ENCODE measurements around the gene INTS12.
A peak's percentile ranks its signal among the peaks of the same experiment; 100 is the strongest.
"Not testable (repeated sequence)": the region's sequence is repeated elsewhere in the genome, so short reads cannot be mapped to it uniquely, and the experiment has no call there.

The INTS12 gene

GRCh38 chr4:105708181-105709080 is at the start of gene INTS12, which contains the start of gene GSTCD:
Gene INTS12 (minus strand): TSS chr4:105708689. CDS start chr4:105700005, 8,684 bp downstream.
Gene GSTCD (plus strand): TSS chr4:105708784. CDS start chr4:105717614, 8,830 bp downstream.
- DNase-seq (ENCODE audit: low read depth in 2 of 2) = peak; percentile 81 to 84

- no peak for DNase-seq (ENCODE audit: low read depth in 2 of 2)
Observed at GRCh38 chr4:105755375-105755774, 46.9 kb upstream of the INTS12 start.

GRCh38 chr4:105753361-105753760 is 44.9 kb upstream of the INTS12 start:
- DNase-seq (ENCODE audit: low read depth in 2 of 2) = no peak

- no peak for DNase-seq (ENCODE audit: low read depth in 2 of 2)
Observed at GRCh38 chr4:105751718-105752299, 43.3 kb upstream of the INTS12 start.

GRCh38 chr4:105748222-105748621 is 39.7 kb upstream of the INTS12 start:
- no peak for DNase-seq (ENCODE audit: low read depth in 2 of 2)

GRCh38 chr4:105741548-105741947 is 33.1 kb upstream of the INTS12 start:
- no peak for DNase-seq (ENCODE audit: low read depth in 2 of 2)

- not testable (repeated sequence) for DNase-seq (ENCODE audit: low read depth in 2 of 2)
Observed at GRCh38 chr4:105735217-105735616, 26.7 kb upstream of the INTS12 start.

GRCh38 chr4:105729895-105730294 is 21.4 kb upstream of the INTS12 start:
- not testable (repeated sequence) for DNase-seq (ENCODE audit: low read depth in 2 of 2)

GRCh38 chr4:105725623-105726022 is 17.1 kb upstream of the INTS12 start:
- DNase-seq (ENCODE audit: low read depth in 2 of 2) = no peak

GRCh38 chr4:105719204-105719603 is 10.7 kb upstream of the INTS12 start:
- no peak for DNase-seq (ENCODE audit: low read depth in 2 of 2)

- DNase-seq (ENCODE audit: low read depth in 2 of 2) = peak in 1 of 2 experiments; percentile 20
Observed at GRCh38 chr4:105715692-105716278, 7.3 kb upstream of the INTS12 start.

GRCh38 chr4:105714932-105715331 is 6.4 kb upstream of the INTS12 start:
- DNase-seq (ENCODE audit: low read depth in 2 of 2) = no peak

- DNase-seq (ENCODE audit: low read depth in 2 of 2) = no peak
Observed at GRCh38 chr4:105714071-105714521, 5.6 kb upstream of the INTS12 start.

- DNase-seq (ENCODE audit: low read depth in 2 of 2) = no peak
Observed at GRCh38 chr4:105712766-105713165, 4.3 kb upstream of the INTS12 start.

- DNase-seq (ENCODE audit: low read depth in 2 of 2) = no peak
Observed at GRCh38 chr4:105710678-105711077, 2.2 kb upstream of the INTS12 start.

GRCh38 chr4:105710012-105710600 is 1.6 kb upstream of the INTS12 start:
- DNase-seq (ENCODE audit: low read depth in 2 of 2) = no peak

GRCh38 chr4:105709081-105709450 is 577 bp upstream of the INTS12 start:
- no peak for DNase-seq (ENCODE audit: low read depth in 2 of 2)

GRCh38 chr4:105707782-105708180 is 708 bp downstream of the INTS12 start:
- DNase-seq (ENCODE audit: low read depth in 2 of 2) = no peak

- no peak for DNase-seq (ENCODE audit: low read depth in 2 of 2)
Observed at GRCh38 chr4:105698607-105699006, 9.9 kb downstream of the INTS12 start.

GRCh38 chr4:105695832-105696231 is 12.7 kb downstream of the INTS12 start:
- not testable (repeated sequence) for DNase-seq (ENCODE audit: low read depth in 2 of 2)

GRCh38 chr4:105694812-105695211 is 13.7 kb downstream of the INTS12 start:
- DNase-seq (ENCODE audit: low read depth in 2 of 2) = not testable (repeated sequence)

GRCh38 chr4:105686571-105686970 is 21.9 kb downstream of the INTS12 start:
- no peak for DNase-seq (ENCODE audit: low read depth in 2 of 2)
